GM21381 (cell line): ENCODE data around the gene OR13J1.
"Not testable (repeated sequence)": the region's sequence is repeated elsewhere in the genome, so short reads cannot be mapped to it uniquely, and the experiment has no call there.

Experiments
- ATAC-seq: cut with Tn5 transposase; IDR thresholded peaks from one replicate; pipeline ENCODE4 v1.9.1; 2021; ENCODE audit warnings: mild to moderate bottlenecking, moderate library complexity; ENCODE audit not compliant: unreplicated experiment

The OR13J1 gene

DNA sequence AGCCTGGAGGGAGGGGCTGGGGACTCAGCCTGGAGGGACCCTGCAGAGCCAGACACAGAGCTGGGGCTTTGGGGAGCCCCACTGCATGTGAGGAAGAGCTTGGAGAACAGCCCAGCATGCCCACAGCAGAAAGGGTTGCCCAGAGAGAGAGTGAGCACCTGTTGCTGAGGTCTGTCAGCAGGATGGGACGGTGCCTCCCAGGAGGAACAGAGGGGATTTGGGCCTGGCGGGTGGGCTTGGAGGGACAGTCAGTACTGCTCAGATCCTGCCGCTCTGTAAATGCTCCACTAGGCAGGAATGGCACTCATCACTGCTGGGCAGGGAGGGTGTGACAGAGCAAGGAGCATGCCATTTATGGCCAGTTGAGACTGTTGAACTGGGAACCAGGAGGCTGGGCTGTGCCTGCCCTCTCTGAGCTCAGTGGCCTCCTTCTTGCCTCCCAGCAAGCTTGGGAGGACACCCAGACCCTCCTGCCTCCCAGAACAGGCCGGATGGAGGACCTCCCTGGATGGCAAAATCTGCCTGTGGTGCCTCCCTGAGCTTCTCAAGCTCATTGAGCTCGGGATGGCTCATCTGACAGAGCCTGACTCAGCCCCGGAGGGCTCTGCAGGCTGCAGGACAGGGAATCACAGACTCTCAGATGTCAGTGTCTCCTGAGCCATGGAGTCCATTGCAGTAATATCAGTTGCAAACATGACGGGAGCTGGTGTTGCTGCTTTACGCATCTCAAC, 35.0 kb upstream of the OR13J1 start:
- no peak for ATAC-seq

DNA sequence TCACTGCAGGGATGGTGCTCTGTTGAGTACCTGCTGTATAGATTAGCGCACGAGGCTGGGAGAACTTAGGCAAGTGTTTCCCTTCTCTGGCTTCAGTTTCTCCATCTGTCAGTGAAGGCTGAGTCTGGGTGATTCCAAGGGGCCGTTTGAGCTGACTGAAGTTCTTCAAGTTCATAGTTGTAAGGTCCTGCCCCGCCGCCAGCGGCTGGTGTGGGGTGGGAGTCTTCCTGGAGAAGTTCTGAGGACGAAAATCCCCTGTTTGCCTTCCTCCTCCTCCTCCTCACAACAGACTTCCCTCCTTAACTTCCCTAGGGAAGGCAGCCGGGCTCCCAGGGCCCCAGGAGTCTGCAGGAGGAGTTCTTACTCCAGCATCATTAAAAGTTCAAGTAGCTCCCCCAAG, 34.1 kb upstream of the OR13J1 start:
- ATAC-seq = no peak

DNA sequence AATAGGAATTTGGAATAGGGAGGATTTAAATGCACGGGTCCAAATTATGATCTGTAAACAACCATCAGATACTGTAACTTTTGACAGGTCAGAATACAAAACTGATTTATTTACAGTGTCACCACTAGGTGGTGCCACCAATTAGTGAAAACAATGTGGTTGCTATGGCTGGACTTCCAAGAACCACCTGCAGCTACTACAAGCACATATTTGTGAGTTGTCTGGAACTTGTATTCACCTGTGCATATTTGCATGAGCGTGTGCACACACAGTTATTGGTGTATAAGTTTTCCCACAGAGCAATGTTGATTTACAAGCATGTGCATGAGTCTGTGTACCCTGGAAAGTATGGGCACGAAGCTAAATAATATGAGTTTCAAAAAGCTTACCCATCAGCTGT, 32.8 kb upstream of the OR13J1 start:
- ATAC-seq = no peak

DNA sequence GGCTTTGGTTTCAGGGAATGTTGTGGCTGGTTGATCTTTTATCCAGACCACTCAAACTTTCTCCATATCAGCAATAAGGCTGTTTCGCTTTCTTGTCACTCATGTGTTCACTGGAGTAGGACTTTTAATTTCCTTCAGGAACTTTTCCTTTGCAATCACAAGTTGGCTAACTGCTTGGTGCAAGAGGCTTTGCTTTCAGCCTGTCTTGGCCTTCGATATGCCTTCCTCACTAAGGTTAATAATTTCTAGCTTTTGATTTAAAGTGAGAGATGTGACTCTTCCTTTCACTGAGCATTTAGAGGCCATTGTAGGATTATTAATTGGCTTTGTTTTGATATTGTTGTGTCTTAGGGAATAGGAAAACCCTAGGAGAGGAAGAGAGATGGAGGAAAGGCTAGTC, 28.8 kb upstream of the OR13J1 start:
- ATAC-seq = no peak

DNA sequence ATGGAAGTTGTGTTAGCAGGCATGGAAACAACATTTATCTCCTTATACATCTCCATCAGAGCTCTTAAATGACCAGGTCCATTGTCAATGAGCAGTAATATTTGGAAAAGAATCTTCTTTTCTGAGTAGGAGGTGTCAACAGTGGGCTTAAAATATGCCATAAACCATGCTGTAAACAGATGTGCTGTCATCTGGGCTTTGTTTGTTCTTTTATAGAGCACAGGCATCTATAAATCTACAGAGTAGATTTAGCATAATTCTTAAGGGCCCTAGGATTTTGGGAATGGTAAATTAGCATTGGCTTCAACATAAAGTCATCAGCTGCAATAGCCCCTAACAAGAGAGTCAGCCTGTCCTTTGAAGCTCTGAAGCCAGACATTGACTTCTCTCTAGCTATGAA, 28.1 kb upstream of the OR13J1 start:
- no peak for ATAC-seq

DNA sequence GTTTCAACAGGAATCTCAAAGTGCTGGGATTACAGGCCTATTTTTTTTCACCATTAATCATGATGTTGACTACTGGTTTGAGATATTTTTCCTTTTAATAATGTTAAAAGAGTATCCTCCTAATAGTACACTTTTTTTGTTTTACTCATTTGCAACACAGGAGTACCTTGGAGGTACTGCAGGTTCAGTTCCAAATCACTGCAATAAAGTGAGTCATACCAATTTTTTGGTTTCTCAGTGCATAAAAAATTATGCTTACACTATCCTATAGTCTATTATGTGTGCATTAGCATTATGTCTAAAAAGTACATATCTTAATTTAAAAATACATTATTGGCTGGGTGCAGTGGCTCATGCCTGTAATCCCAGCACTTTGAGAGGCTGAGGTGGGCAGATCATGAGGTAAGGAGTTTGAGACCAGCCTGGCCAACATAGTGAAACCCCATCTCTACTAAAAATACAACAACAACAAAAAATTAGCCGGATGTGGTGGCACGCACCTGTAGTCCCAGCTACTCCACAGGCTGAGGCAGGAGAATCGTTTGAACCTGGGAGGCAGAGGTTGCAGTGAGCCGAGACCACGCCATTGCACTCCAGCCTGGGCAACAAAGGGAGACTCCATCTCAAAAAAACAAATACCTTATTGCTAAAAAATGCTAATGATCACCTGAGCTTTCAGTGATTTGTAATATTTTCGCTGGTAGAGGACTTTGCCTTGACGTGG, 27.3 kb upstream of the OR13J1 start:
- not testable (repeated sequence) for ATAC-seq

DNA sequence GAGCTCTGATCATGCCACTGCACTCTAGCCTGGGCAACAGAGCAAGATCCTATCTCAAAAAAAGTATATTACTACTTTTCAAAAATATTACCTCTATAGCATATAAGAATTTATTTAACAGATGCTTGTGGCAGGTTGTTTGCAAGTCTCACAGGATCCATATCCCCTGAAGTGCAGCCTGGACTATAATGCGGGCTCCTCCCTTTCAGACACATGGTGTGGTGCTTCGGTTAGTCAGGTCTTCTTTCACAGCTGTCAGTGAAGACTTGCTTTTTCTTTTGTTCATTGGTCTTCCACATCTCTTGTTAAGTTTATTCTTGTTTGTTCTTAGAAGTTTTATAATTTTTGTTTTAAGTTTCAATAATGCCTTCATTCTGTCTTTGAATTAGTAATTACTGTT, 26.4 kb upstream of the OR13J1 start:
- ATAC-seq = no peak

DNA sequence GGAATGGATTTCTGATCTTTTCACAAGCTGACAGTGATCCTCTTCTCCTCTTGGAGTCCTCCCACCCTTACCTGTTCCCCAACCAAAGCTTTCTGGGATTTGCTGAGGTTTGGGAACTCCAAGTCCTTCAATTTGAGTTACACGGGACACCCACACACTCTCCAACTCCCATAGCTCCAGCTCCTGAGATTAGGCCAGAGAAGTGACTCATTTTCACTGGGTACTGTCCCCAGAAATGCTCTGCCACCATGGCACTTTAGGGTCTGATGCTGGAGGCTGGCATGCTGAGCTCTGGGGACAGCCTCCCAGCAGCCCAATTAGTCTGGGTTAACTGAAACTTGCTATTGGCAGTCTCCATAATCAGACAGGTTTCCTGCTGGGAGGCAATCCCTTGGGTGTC, 21.9 kb upstream of the OR13J1 start:
- no peak for ATAC-seq

DNA sequence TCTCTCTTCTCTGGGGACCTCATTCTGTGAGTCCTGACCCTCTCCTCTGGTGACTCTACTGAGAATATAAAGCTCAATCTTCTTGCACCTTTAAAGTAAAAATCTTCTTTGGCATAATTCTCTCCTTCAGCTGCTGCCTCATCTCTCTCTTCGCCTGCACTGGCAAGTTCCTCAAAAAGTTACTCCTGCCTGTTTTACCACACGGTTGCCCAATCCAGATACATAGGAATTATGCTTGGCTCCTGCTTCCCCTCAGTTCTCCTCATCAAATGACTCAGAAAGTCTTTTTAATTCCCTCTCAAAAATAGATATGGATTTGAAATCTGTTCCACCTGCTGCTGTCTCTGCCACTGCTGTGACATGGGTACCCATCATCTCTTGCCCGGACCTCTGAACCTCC, 21.4 kb upstream of the OR13J1 start:
- ATAC-seq = no peak

DNA sequence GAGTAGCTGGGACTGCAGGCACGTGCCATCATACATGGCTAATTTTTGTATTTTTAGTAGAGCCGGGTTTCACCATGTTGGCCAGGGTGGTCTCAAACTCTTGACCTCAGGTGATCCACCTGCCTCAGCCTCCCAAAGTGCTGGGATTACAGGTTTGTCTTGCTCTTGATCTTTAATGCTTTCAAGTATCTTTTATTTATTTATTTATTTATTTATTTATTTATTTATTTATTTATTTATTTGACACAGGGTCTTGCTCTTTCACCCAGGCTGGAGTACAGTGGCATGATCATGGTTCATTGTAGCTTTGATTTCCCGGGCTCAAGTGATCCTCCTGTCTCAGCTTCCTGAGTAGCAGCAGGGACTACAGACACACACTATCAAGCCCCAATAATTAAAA, 14.7 kb upstream of the OR13J1 start:
- not testable (repeated sequence) for ATAC-seq

DNA sequence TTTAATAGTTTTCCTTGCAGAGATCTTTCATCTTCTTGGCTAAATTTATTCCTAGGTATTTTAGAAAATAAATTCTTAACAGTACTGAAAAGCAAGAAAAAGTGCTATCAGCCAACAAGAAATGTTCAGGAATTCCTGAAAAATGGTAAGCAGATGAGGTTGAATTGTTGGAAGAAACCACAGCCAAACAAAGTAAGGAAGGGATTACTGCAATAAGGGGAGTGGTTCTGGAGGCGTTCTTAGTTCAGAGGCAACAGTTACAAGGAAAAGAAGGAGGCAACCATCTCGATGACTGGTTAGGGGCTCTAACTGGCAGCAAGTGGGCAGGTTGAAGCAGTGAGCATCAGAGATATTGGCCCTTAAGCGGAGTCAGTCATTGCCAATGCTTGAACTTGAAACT, 12.8 kb upstream of the OR13J1 start:
- no peak for ATAC-seq

DNA sequence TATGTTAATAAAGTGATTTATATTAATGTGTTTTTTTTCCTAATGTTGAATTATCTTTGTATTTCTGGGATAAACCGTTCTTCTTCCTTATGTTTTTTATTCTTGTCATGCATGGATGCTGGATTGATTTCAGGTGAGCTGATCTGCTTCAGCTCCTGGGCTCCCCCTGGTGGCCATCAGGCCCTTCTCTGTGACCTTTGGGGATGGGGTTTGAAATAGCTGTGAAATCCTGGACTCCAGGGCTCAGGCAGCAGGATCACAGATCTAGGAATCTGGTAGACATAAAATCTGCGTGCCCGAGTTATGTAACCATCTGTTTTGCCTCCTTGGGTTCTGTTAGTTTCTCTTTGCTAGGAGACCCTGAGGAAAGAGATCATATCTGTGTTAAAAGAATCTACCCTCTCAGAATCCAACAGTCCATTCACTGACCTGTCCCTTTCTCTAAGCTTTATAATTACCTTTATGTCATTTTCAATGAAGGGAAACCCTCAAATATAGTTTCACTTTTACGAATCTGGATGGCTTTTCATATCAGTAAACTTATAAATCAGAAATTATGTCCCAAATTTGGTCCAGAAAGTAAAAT, 12.2 kb upstream of the OR13J1 start:
- no peak for ATAC-seq

DNA sequence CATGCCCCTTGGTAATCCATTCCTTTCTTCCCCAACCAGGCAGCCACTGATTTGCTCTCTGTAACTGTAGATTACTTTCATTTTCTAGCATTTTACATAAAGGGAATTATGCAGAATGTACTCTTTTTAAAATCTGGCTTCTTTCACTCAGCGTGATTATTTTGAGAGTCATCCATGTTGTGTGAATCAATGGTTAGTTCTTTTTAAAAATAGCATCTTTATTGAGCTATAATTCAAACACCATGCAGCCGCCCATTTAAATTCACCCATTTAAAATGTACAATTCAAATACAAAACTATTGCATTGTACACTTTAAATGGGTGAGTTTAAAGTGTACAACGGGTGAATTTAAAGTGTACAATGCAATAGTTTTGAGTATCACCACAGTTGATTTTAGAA, 2.3 kb upstream of the OR13J1 start:
- ATAC-seq = no peak

DNA sequence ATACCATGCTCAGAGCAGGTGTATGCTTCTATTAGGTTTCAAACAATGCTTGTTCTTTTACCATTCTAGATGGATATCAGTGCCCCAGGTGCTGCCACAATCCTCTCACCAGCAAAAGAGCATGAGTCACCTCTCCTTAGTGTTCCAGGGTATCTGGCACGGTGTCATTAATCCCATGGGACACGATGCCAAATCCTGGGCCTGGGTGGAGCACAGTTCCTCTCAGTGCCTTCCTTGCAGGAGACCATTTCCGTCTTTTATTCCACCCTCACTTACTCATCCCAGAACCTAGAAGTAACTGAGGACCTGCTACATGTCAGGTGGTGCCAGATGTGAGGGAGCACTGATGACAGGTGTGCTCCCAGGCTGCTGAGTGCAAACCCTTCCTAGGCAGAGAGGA, 1.3 kb upstream of the OR13J1 start:
- ATAC-seq = no peak

DNA sequence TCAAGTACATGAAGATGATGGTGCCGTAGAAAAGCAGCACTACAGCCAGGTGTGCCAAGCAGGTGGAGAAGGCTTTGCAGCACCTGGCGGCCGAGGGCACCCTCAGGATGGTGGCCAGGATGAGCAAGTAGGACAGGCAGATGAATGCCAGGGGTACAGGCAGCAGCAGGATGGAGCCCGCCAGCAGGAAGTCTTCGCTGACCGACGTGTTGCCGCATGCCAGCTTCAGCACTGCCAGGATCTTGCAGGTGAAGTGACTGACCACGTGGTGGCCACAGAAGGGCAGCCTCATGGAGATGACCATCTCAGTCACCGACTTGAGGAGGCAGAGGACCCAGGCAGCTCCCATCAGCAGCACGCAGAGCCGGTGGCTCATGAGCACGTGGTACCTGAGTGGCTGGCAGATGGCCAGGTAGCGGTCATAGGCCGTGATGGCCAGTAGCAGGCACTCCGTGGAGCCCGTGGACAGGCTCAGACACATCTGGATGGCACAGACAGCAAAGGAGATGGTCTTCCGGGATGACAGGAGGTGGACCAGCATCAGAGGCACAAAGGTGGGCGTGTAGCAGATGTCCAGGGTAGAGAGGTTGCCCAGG, 482 bp downstream of the OR13J1 start:
- no peak for ATAC-seq

DNA sequence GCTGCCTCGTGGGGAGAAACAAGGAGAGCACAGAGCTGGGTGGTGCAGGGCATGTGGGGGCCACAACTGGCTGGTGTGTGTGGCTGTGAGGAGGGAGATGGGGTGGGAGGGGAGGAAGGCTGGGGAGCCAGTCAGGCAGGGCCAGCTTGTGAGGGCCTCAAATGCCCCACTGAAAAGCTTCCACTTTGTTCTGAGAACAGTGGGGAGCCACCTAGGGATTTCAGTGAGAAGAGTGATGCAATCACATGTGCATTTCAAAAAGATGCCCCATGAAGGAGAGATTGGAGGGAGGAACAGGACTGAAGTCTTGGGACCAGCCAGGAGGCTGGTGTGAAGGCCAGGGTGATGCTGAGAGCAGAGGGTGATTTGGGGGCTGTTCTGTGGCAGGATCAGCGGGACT, 1.3 kb downstream of the OR13J1 start:
- ATAC-seq = no peak

DNA sequence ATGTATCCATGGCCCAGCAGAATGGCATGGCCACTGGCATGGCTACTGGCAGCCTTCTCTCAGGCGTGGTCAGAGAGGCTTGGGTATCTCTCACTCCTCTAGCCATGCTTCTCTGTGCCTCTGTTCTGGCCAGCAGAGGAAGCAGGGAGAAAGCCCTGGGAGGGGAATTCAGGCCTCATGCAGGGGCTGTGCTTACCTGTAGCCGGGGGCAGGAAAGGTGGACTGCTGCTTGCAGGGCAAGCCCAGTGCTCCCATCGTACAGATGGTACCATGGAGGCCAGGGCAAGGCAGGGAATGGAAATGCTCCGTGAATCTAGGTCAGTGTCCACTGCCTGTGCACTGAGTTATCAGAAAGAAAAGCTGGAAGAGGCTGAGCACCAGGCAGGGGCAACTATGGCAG, 2.7 kb downstream of the OR13J1 start:
- no peak for ATAC-seq

DNA sequence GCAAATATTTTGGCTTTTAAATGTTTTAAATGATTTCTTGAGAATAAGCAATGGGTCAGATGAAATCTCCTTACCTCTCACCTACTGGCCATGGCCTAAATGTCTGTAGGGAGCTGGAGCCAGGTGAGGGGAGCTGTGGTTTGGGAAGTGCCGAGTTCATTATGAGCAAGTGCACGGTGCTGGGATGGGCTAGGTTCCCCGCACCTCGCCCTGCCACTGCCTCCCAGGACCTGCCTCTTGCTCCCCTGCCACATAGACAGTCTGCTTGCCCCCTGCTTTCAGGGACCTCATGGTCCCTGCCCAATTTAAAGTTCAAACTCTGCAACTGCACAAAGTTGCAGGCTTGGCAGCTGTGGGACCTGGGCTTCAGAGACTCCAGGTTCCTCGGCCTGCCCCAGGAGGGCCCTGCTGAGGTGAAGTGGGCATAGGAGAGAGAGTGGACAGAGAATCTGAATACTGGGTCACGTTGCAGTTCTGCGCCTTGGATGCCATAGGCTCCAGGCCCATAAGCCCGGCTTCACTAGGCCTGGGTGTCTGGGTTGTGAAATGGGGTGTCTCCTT, 5.4 kb downstream of the OR13J1 start:
- no peak for ATAC-seq

DNA sequence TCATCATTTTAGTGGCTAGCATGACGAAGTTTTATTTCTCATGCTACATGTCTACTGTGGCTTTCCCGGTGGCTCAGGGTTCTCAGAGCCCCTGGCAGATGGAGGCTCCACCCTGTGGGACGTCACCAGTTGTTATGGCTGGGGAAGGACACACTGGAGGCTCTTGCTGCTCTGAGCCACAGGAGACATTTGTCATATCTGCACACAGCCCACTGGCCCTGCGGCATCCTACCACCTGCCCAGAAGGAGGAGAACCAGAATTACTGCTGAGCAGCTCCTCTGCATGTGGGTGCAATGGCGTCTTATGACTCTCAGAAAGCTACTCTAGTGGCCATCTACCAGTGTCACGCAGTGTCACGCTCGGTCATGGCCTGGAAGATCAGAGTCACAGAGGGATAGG, 6.6 kb downstream of the OR13J1 start:
- ATAC-seq = no peak

DNA sequence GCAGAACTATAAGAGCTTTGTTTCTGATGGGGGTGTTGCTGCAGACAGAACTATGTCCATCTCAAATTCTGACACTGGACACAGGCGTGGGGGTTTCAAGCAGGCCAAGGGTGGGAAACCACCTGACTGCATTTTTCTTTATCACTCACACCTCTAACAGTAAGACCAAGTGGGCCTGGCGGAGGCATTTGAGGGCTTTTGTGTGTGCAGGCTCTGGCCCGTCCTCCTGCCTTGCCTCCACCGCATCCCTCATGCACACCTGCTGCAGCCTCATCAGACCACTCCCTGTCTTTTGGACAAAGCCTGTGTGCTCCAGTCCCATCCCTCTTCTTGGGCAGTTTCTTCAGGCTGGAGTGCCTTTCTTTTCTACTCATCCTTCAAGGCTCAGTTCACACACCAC, 7.9 kb downstream of the OR13J1 start:
- no peak for ATAC-seq

DNA sequence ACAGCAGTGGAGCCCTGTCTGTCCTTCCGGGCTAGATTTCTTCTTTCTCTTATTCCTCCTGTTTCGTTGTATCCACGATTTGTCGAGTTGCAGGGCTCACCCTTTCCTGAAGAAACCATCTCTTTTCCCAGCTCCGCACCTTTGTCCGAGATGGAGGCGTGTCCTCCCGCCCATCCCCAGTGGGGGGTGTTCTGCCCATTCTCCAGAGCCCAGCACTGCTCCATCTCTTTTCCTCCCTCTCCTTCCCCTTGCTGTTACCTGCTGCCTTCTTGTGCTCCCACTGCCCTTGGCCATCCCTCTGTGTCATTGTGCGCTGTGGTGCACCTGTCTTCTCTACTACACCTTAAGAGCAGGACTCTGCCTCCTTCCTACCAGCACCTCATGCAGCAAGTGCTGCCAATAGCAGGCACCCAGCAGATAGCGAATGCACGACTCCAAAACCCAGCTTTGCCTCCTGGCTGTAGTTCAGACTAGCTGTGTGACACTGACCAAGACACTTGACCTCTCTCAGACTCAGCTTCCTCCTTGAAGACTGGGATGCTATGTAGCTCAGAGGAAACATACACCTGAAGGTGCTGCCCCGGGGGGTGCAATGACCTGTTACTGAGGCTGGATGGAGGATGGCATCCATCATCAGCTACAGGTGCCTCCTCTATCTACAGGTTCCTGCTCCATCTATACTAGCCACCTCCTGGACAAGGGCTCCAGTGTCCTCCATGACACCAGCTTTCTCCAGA, 8.9 kb downstream of the OR13J1 start:
- ATAC-seq = no peak
